ENCODE data around the gene CASZ1.

DNA sequence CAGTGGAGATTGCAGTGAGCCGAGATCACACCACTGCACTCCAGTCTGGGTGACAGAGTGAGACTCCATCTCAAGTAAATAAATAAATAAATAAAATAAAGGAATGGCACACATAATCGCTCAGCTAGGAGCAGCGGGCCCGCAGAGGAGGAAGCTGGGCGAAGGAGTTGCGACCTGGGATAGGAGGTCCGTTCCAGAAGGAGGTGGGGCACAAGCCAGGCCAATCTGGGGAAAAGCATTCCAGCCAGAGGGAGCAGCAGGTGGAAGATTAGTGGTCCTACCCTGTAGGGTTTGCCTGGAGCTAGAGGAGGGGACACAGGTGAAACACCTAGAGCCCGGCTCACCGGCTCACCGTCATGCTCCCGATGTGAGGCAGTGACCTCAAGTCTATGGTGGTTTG is 40.3 kb upstream of the CASZ1 start:
- TF ChIP-seq POLR2AphosphoS5 (IDR thresholded peaks at IDR 0.05; ENCODE audit: low read depth, low read length) (no peak), POLR2A (IDR thresholded peaks at IDR 0.05; ENCODE audit: low read depth, low read length) (no peak)

Measured in GM12892 (cell line).